Measurements from ENCODE around the gene TNIK.

TNIK gene

GRCh38 chr3:171315919-171316318 is 144.3 kb downstream of the TNIK start:
- Histone ChIP-seq H2BK5ac (ENCODE audit: low read depth, low read length, poor library complexity, severe bottlenecking) (peak overlapping the region; percentile 71), H3K18ac (ENCODE audit: low read depth in 1 of 2, low read length in 2 of 2) (no peak overlapping the region), H3K4ac (ENCODE audit: low read depth in 1 of 2, low read length in 2 of 2) (no peak overlapping the region), H3K27me3 (ENCODE audit: control insufficient read depth in 1 of 2, insufficient read depth in 1 of 2, low read length in 2 of 2) (no peaks in the 10 kb centered on the region), H3K27ac (ENCODE audit: low read length, poor library complexity, severe bottlenecking) (peak overlapping the region; percentile 88), H3K14ac (ENCODE audit: low read length in 2 of 2) (no peak overlapping the region), H2AFZ (ENCODE audit: low read depth, low read length) (no peak overlapping the region), H3K4me1 (ENCODE audit: control insufficient read depth, insufficient read depth, low read depth, low read length) (peaks cover 4% of the 10 kb centered on the region), H3K9me3 (ENCODE audit: control insufficient read depth, low read length) (no peaks in the 10 kb centered on the region), H2AK5ac (ENCODE audit: low read length, severe bottlenecking) (peak overlapping the region; percentile 90), H3K9ac (ENCODE audit: low read length) (no peak overlapping the region), H2BK12ac (ENCODE audit: low read length in 2 of 2) (no peak overlapping the region), H3K23ac (ENCODE audit: low read length in 2 of 2) (no peak overlapping the region), H3K4me3 (ENCODE audit: insufficient read depth in 1 of 2, low read depth in 1 of 2, low read length in 2 of 2) (no peak overlapping the region), H2BK15ac (ENCODE audit: low read depth, poor library complexity, severe bottlenecking) (no peak overlapping the region), H2BK120ac (ENCODE audit: low read depth, low read length) (no peak overlapping the region), H4K8ac (ENCODE audit: low read length) (no peak overlapping the region), H3K4me2 (ENCODE audit: low read length, poor library complexity, severe bottlenecking) (no peak overlapping the region), H3K36me3 (ENCODE audit: control insufficient read depth in 1 of 2, insufficient read depth in 2 of 2, low read depth in 1 of 2, low read length in 2 of 2) (no peaks in the 10 kb centered on the region), H3K79me1 (replicated peaks; ENCODE audit: low read length, poor library complexity, severe bottlenecking) (peaks cover 20% of the 10 kb centered on the region), H4K91ac (ENCODE audit: low read length) (no peak overlapping the region)
- WGBS: 44% methylated on average over 3 of the region's 4 CpGs
- DNase-seq: no peak

DNA sequence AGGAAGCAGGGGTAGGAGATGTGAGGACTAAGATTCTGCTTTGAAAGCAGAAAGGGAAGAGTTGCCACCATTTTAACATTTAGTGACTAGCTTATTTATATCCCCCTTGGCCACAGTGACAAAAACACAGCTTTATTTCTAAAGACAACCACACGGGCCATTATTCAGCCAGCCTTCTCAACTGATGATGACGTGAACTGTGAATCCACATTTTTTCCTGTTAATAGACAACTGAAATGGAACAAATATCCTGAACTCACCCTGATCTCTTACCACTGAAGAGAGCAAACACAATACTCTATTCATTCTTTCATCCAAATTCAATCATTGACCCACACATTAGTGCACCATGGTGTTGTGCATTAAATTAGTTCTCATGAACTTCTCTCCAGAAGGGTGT is 145.1 kb downstream of the TNIK start:
- H3K23ac ChIP-seq (ENCODE audit: low read length in 2 of 2): no peak overlapping the region
- 88% methylated on average over 2 of the region's 2 CpGs for WGBS
- H2AFZ ChIP-seq (ENCODE audit: low read depth, low read length): no peak overlapping the region

GRCh38 chr3:171314341-171314740 is 145.9 kb downstream of the TNIK start:
- DNase-seq: no peak
- no peaks in the 10 kb centered on the region for H3K27me3 ChIP-seq (ENCODE audit: control insufficient read depth in 1 of 2, insufficient read depth in 1 of 2, low read length in 2 of 2)
- peak overlapping the region; percentile 99 for H2AK5ac ChIP-seq (ENCODE audit: low read length, severe bottlenecking)
- H3K18ac ChIP-seq (ENCODE audit: low read depth in 1 of 2, low read length in 2 of 2): no peak overlapping the region
- H3K27ac ChIP-seq (ENCODE audit: low read length, poor library complexity, severe bottlenecking): peak overlapping the region; percentile 89
- H2BK12ac ChIP-seq (ENCODE audit: low read length in 2 of 2): peak overlapping the region in 1 of 2 experiments; percentile 11
- H3K4me3 ChIP-seq (ENCODE audit: insufficient read depth in 1 of 2, low read depth in 1 of 2, low read length in 2 of 2): no peak overlapping the region
- no peak overlapping the region for H3K14ac ChIP-seq (ENCODE audit: low read length in 2 of 2)
- no peak overlapping the region for H3K9ac ChIP-seq (ENCODE audit: low read length)
- no peaks in the 10 kb centered on the region for H3K9me3 ChIP-seq (ENCODE audit: control insufficient read depth, low read length)
- 99% methylated on average over 3 of the region's 3 CpGs for WGBS
- H3K4ac ChIP-seq (ENCODE audit: low read depth in 1 of 2, low read length in 2 of 2): no peak overlapping the region
- no peak overlapping the region for H2BK120ac ChIP-seq (ENCODE audit: low read depth, low read length)
- H2AFZ ChIP-seq (ENCODE audit: low read depth, low read length): no peak overlapping the region
- H2BK15ac ChIP-seq (ENCODE audit: low read depth, poor library complexity, severe bottlenecking): no peak overlapping the region
- H4K8ac ChIP-seq (ENCODE audit: low read length): peak overlapping the region; percentile 27
- H3K4me2 ChIP-seq (ENCODE audit: low read length, poor library complexity, severe bottlenecking): no peak overlapping the region
- H4K91ac ChIP-seq (ENCODE audit: low read length): no peak overlapping the region
- peak overlapping the region; percentile 33 for H2BK5ac ChIP-seq (ENCODE audit: low read depth, low read length, poor library complexity, severe bottlenecking)
- peaks cover 16% of the 10 kb centered on the region for H3K79me1 ChIP-seq (replicated peaks; ENCODE audit: low read length, poor library complexity, severe bottlenecking)
- no peaks in the 10 kb centered on the region for H3K36me3 ChIP-seq (ENCODE audit: control insufficient read depth in 1 of 2, insufficient read depth in 2 of 2, low read depth in 1 of 2, low read length in 2 of 2)
- H3K4me1 ChIP-seq (ENCODE audit: control insufficient read depth, insufficient read depth, low read depth, low read length): peaks cover 4% of the 10 kb centered on the region
- H3K23ac ChIP-seq (ENCODE audit: low read length in 2 of 2): no peak overlapping the region

More for the DNA sequence above, 145.1 kb downstream of the TNIK start:
- Histone ChIP-seq H3K4ac (ENCODE audit: low read depth in 1 of 2, low read length in 2 of 2) (no peak overlapping the region), H3K27me3 (ENCODE audit: control insufficient read depth in 1 of 2, insufficient read depth in 1 of 2, low read length in 2 of 2) (no peaks in the 10 kb centered on the region), H2BK120ac (ENCODE audit: low read depth, low read length) (no peak overlapping the region), H3K79me1 (replicated peaks; ENCODE audit: low read length, poor library complexity, severe bottlenecking) (peaks cover 20% of the 10 kb centered on the region), H2BK15ac (ENCODE audit: low read depth, poor library complexity, severe bottlenecking) (no peak overlapping the region), H3K36me3 (ENCODE audit: control insufficient read depth in 1 of 2, insufficient read depth in 2 of 2, low read depth in 1 of 2, low read length in 2 of 2) (no peaks in the 10 kb centered on the region), H3K9ac (ENCODE audit: low read length) (no peak overlapping the region), H3K27ac (ENCODE audit: low read length, poor library complexity, severe bottlenecking) (peak overlapping the region; percentile 89), H2AK5ac (ENCODE audit: low read length, severe bottlenecking) (no peak overlapping the region), H3K4me3 (ENCODE audit: insufficient read depth in 1 of 2, low read depth in 1 of 2, low read length in 2 of 2) (no peak overlapping the region), H4K8ac (ENCODE audit: low read length) (no peak overlapping the region), H4K91ac (ENCODE audit: low read length) (no peak overlapping the region), H3K9me3 (ENCODE audit: control insufficient read depth, low read length) (no peaks in the 10 kb centered on the region), H3K18ac (ENCODE audit: low read depth in 1 of 2, low read length in 2 of 2) (no peak overlapping the region), H2BK5ac (ENCODE audit: low read depth, low read length, poor library complexity, severe bottlenecking) (no peak overlapping the region), H3K4me2 (ENCODE audit: low read length, poor library complexity, severe bottlenecking) (peak overlapping the region; percentile 26), H2BK12ac (ENCODE audit: low read length in 2 of 2) (no peak overlapping the region), H3K4me1 (ENCODE audit: control insufficient read depth, insufficient read depth, low read depth, low read length) (peaks cover 4% of the 10 kb centered on the region), H3K14ac (ENCODE audit: low read length in 2 of 2) (no peak overlapping the region)
- no peak for DNase-seq

- Histone ChIP-seq H4K8ac (ENCODE audit: low read length) (no peak overlapping the region), H3K27ac (ENCODE audit: low read length, poor library complexity, severe bottlenecking) (no peak overlapping the region), H3K79me1 (replicated peaks; ENCODE audit: low read length, poor library complexity, severe bottlenecking) (peaks cover 16% of the 10 kb centered on the region), H3K23ac (ENCODE audit: low read length in 2 of 2) (no peak overlapping the region), H3K27me3 (ENCODE audit: control insufficient read depth in 1 of 2, insufficient read depth in 1 of 2, low read length in 2 of 2) (no peaks in the 10 kb centered on the region), H4K91ac (ENCODE audit: low read length) (no peak overlapping the region), H3K36me3 (ENCODE audit: control insufficient read depth in 1 of 2, insufficient read depth in 2 of 2, low read depth in 1 of 2, low read length in 2 of 2) (no peaks in the 10 kb centered on the region), H2BK15ac (ENCODE audit: low read depth, poor library complexity, severe bottlenecking) (no peak overlapping the region), H3K4me2 (ENCODE audit: low read length, poor library complexity, severe bottlenecking) (no peak overlapping the region), H2AK5ac (ENCODE audit: low read length, severe bottlenecking) (no peak overlapping the region), H2BK12ac (ENCODE audit: low read length in 2 of 2) (no peak overlapping the region), H3K4me1 (ENCODE audit: control insufficient read depth, insufficient read depth, low read depth, low read length) (peaks cover 4% of the 10 kb centered on the region), H3K14ac (ENCODE audit: low read length in 2 of 2) (no peak overlapping the region), H3K18ac (ENCODE audit: low read depth in 1 of 2, low read length in 2 of 2) (no peak overlapping the region), H2BK120ac (ENCODE audit: low read depth, low read length) (no peak overlapping the region), H3K9ac (ENCODE audit: low read length) (no peak overlapping the region), H3K4me3 (ENCODE audit: insufficient read depth in 1 of 2, low read depth in 1 of 2, low read length in 2 of 2) (no peak overlapping the region), H2AFZ (ENCODE audit: low read depth, low read length) (no peak overlapping the region), H3K9me3 (ENCODE audit: control insufficient read depth, low read length) (no peaks in the 10 kb centered on the region), H3K4ac (ENCODE audit: low read depth in 1 of 2, low read length in 2 of 2) (no peak overlapping the region), H2BK5ac (ENCODE audit: low read depth, low read length, poor library complexity, severe bottlenecking) (no peak overlapping the region)
- WGBS: 97% methylated on average over 5 of the region's 7 CpGs
- DNase-seq: no peak
These were observed 146.5 kb downstream of the TNIK start for GRCh38 chr3:171313702-171314101.
